Measurements from ENCODE around the gene C8A. TPM values are rescaled to one million over a fixed set of nuclear protein-coding genes. Genes with fewer than 3 reads are reported as not detected.

C8A gene
- total RNA-seq, 4 donors from 2014 or later, result 1.2 TPM; not detected in 3

DNA sequence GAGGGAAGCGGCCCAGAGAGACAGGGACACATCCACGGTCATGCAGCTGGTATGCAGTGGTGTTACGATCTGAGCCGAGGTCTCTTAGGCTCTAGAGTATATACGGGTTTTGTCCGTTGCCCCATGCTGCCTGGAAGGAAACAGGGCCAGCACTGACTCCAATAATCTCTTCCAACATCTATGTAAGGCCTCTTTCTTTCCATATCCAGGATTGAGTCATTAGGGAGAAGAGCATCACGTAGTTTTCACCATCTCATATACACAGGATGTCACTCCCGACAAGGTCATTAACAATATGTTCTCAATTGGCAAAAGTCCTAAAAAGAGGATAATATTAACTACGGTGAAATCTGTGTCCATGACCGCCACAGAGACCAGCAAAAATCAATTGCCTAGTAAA lies 106.8 kb downstream of the C8A start:
- no peak overlapping the region for H3K4me3 ChIP-seq
- no peaks in the 10 kb centered on the region for H3K36me3 ChIP-seq
- H3K9me3 ChIP-seq, result no peaks in the 10 kb centered on the region
- DNase-seq (ENCODE audit: low spot score in 2 of 2), result no peak
- TF ChIP-seq EP300 (IDR thresholded peaks at IDR 0.05) (no peak), POLR2AphosphoS5 (IDR thresholded peaks at IDR 0.05) (no peak), POLR2A (IDR thresholded peaks at IDR 0.05) (no peak)
- TF ChIP-seq, protein P1, sequence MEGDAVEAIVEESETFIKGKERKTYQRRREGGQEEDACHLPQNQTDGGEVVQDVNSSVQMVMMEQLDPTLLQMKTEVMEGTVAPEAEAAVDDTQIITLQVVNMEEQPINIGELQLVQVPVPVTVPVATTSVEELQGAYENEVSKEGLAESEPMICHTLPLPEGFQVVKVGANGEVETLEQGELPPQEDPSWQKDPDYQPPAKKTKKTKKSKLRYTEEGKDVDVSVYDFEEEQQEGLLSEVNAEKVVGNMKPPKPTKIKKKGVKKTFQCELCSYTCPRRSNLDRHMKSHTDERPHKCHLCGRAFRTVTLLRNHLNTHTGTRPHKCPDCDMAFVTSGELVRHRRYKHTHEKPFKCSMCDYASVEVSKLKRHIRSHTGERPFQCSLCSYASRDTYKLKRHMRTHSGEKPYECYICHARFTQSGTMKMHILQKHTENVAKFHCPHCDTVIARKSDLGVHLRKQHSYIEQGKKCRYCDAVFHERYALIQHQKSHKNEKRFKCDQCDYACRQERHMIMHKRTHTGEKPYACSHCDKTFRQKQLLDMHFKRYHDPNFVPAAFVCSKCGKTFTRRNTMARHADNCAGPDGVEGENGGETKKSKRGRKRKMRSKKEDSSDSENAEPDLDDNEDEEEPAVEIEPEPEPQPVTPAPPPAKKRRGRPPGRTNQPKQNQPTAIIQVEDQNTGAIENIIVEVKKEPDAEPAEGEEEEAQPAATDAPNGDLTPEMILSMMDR (IDR thresholded peaks at IDR 0.05), result no peak
- no peaks in the 10 kb centered on the region for H3K4me1 ChIP-seq
- H3K27ac ChIP-seq, result no peak overlapping the region
- WGBS, result 88% methylated on average over 10 of the region's 10 CpGs
- H3K27me3 ChIP-seq, result peaks cover 3% of the 10 kb centered on the region

DNA sequence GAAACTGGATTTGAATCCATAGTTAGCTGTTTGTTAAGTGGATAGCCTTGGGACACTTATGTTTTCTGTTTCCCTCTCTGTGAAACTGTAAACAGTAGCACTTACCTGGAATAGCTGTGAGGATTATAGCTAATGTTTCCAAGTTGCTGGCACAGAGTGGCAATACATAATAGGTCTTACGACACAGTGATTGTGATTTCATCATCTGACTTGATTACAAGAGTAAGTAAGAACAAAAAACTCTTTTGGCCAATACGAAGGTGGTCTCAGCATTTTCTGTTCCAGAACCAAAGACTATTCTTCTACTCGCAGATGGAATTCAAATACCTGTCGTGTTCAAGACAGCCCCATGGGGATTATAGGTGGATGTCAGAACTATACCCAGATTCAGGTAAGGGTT lies 109.1 kb downstream of the C8A start:
- Histone ChIP-seq H3K36me3 (no peaks in the 10 kb centered on the region), H3K9me3 (no peaks in the 10 kb centered on the region), H3K27me3 (peaks cover 3% of the 10 kb centered on the region), H3K27ac (no peak overlapping the region), H3K4me1 (no peaks in the 10 kb centered on the region), H3K4me3 (no peak overlapping the region)
- 69% methylated on average over 4 of the region's 4 CpGs for WGBS
- TF ChIP-seq POLR2AphosphoS5 (IDR thresholded peaks at IDR 0.05), result no peak
- DNase-seq (ENCODE audit: low spot score in 2 of 2), result no peak

DNA sequence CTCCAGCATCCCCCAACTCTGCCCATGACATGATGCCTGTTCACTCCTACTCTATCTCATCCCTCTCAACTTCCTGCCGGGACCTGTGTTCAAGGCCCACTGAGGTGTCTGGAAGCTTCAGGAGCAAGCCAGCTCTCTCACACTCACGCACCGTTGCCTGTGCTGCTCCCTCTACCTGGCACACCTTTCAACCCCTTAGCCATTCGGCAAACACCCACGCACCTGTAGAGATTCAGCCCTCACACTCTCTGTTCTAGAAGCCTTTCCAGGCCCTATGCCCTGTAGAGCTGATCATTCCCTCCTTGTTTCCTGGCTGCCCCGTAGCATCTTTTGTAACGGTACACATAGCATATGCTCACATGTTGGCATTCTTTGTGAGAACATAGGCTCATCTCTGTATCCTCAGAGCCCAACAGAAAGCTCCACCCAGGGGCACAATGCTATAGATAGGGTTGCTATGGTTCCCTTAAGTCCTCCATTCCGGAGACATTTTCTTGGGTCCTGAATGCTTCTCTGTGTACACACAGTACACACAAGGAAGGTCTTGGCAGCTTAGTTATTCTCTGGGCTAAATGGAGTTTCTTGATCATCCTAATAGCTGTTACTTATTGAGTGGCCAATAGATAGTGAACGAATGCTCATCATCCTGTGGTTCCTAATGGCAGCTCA lies 109.9 kb downstream of the C8A start:
- H3K27ac ChIP-seq, result no peak overlapping the region
- TF ChIP-seq, protein P1 (IDR thresholded peaks at IDR 0.05), result no peak
- TF ChIP-seq POLR2AphosphoS5 (IDR thresholded peaks at IDR 0.05) (no peak), EP300 (IDR thresholded peaks at IDR 0.05) (no peak), POLR2A (IDR thresholded peaks at IDR 0.05) (no peak)

DNA sequence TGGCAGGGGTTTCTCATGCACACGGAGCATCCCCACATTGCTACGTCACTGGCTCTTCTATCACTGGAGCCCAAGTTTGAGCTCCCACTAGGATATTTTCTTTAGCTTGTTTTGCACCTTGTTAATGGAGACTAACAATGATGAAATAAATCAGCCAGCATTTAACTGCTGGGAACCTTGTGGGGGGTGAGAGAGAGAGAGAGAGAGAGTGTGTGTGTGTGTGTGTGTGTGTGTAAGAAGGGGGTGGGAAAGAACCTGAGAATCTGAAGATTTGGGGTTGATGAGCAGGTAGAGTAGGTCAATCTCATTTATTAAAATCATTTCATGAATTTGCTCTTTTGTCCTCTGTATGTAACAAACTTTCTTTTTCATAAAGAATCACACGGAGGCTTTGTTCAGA lies 110.6 kb downstream of the C8A start:
- no peak for DNase-seq (ENCODE audit: low spot score in 2 of 2)
- H3K36me3 ChIP-seq, result no peaks in the 10 kb centered on the region
- peaks cover 3% of the 10 kb centered on the region for H3K9me3 ChIP-seq
- TF ChIP-seq EP300 (IDR thresholded peaks at IDR 0.05) (no peak), POLR2A (IDR thresholded peaks at IDR 0.05) (no peak), POLR2AphosphoS5 (IDR thresholded peaks at IDR 0.05) (no peak)
- TF ChIP-seq, protein P1 (IDR thresholded peaks at IDR 0.05), result no peak
- H3K27me3 ChIP-seq, result peaks cover 3% of the 10 kb centered on the region
- no peak overlapping the region for H3K27ac ChIP-seq
- H3K4me3 ChIP-seq, result no peak overlapping the region
- H3K4me1 ChIP-seq, result no peaks in the 10 kb centered on the region
- 72% methylated on average over 3 of the region's 3 CpGs for WGBS

More for the DNA sequence above, 109.9 kb downstream of the C8A start:
- peaks cover 3% of the 10 kb centered on the region for H3K9me3 ChIP-seq
- WGBS, result 90% methylated on average over 9 of the region's 9 CpGs
- no peaks in the 10 kb centered on the region for H3K36me3 ChIP-seq
- H3K4me3 ChIP-seq, result no peak overlapping the region
- no peaks in the 10 kb centered on the region for H3K4me1 ChIP-seq
- no peak for DNase-seq (ENCODE audit: low spot score in 2 of 2)
- peaks cover 3% of the 10 kb centered on the region for H3K27me3 ChIP-seq

DNA sequence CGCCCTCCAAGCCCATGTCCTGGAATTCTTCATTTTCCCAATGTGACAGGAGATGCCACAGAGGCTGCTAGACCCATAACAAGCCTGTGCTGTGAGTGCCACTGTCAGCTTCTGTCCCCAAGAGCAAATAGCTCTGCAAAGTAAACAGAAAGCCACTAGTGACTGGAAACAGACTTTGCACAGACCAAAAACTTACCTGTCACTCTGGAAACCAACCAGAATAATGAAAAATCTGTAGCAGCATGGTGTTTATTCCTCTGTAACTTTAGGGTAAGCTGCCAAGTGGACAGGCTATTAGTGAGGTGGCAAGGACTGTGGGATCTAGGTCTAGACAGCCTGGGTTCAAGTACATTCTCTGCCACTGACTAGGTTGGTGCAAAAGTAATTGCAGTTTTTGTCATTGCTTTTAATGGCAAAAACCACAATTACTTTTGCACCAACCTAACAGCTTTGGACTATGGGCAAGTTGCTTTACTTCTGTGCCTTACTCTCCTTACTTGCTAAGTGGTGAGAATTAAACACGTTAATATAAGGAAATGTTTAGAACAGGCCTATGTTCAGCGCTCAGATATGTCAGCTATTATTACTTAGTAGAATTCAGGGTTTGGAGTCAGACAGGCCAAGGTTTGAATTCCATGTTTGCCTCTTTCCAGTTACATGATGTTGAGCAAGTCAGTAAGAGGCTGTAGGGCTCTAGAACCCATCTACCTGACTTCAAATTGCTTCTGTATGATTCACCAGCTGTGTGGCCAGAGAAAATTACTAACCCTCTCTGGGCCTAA lies 111.5 kb downstream of the C8A start, which contains the start of gene C8B:
TSS of gene C8B (minus strand) at position 100 of the 782 bp plus-strand sequence. CDS start at position 33, 67 bp downstream.
- Histone ChIP-seq H3K9me3 (peaks cover 3% of the 10 kb centered on the region), H3K27me3 (peaks cover 3% of the 10 kb centered on the region), H3K36me3 (no peaks in the 10 kb centered on the region), H3K4me3 (no peak within 1 kb of the TSS), H3K27ac (no peak within 1 kb of the TSS), H3K4me1 (no peaks in the 10 kb centered on the region)
- TF ChIP-seq POLR2A (IDR thresholded peaks at IDR 0.05), result no peak
- no peak for TF ChIP-seq POLR2AphosphoS5 (IDR thresholded peaks at IDR 0.05)
- no peak for TF ChIP-seq EP300 (IDR thresholded peaks at IDR 0.05)
- TF ChIP-seq, protein P1 (IDR thresholded peaks at IDR 0.05), result no peak
- 88% methylated on average over 3 of the region's 3 CpGs for WGBS
- DNase-seq (ENCODE audit: low spot score in 2 of 2), result no peak
